HCT116 (cell line): ENCODE results near the gene ADARB2. TPM values are rescaled to one million over a fixed set of nuclear protein-coding genes. Genes with fewer than 3 reads are reported as not detected.

Source experiments
- ATAC-seq: fragments of 200-7000 bp; cut with Tn5 transposase; 2 replicates; pipeline ENCODE4 v1.9.1; 2020; ENCODE audit warnings: mild to moderate bottlenecking, moderate library complexity
- BruUV-seq: library from RNA; stranded (reverse); fragments of 400-500 nt; replicated peaks from 2 replicates; lab custom pipeline; 2021; lab: Mats Ljungman, UMichigan
- CTCF ChIA-PET: fragments of 300-600 bp; sonication (Branson Sonifier 250); formaldehyde crosslinking; loops from one replicate; lab custom pipeline; 2021; ENCODE audit warnings: antibody characterized with exemption; lab: Charles Lee
- POLR2A ChIA-PET: fragments of 300-600, 350-600 bp; sonication (Branson Sonifier 250); formaldehyde crosslinking; loops from one replicate; lab custom pipeline; 2021; ENCODE audit warnings: antibody characterized with exemption; lab: Charles Lee
- RAD21 ChIA-PET, 2 experiments: fragments of 300-600 bp; sonication (Branson Sonifier 250); formaldehyde crosslinking; loops; one replicate each; lab custom pipeline; 2023; ENCODE audit warnings: low total read pairs in 2 of 2; ENCODE audit not compliant: uncharacterized antibody in 2 of 2, unreplicated experiment in 2 of 2, low non-redundant PET in 1 of 2; lab: Charles Lee
- DNase-seq: peaks from one replicate; pipeline ENCODE4 v3.0.0-alpha.2; 2010; ENCODE audit warnings: low read depth, low spot score
- H2AFZ ChIP-seq: fragments of 200-600 bp; shearing (Covaris generic), sonication (generic); 2 replicates; pipeline ENCODE4 v1.6.1; 2017; ENCODE audit warnings: low read depth, mixed run types, mixed read lengths, antibody characterized with exemption, low read length; ENCODE audit not compliant: poor library complexity, severe bottlenecking
- H3K27ac ChIP-seq: 2 replicates; pipeline ENCODE4 v1.5.1; 2012; ENCODE audit warnings: low read depth, low read length
- H3K27me3 ChIP-seq: fragments of 200-600 bp; sonication (generic); 2 replicates; pipeline ENCODE4 v1.6.1; 2016; ENCODE audit warnings: mixed run types, low read length, mixed read lengths; ENCODE audit not compliant: insufficient read depth
- H3K36me3 ChIP-seq, 2 experiments: fragments of 200-500 bp in 1 of 2; fragments of 200-600 bp in 1 of 2; sonication (Bioruptor generic) in 1 of 2; sonication (generic) in 1 of 2; 2 replicates each; pipeline versions ENCODE4 v1.5.1 to v1.6.1; 2014 to 2016; ENCODE audit warnings: low read length in 2 of 2, inconsistent platforms in 1 of 2, mixed read lengths in 1 of 2, mixed run types in 1 of 2; ENCODE audit not compliant: insufficient read depth in 2 of 2, control insufficient read depth in 1 of 2
- H3K4me1 ChIP-seq, 2 experiments: fragments of 200-600 bp in 1 of 2; sonication (generic) in 1 of 2; 2 replicates each; pipeline versions ENCODE4 v1.5.1 to v1.6.1; 2012 to 2017; ENCODE audit warnings: low read length in 2 of 2, inconsistent platforms in 1 of 2, mild to moderate bottlenecking in 1 of 2, mixed read lengths in 1 of 2, mixed run types in 1 of 2, moderate library complexity in 1 of 2; ENCODE audit not compliant: insufficient read depth in 2 of 2, control insufficient read depth in 1 of 2
- H3K4me2 ChIP-seq: fragments of 200-600 bp; sonication (generic); 2 replicates; pipeline ENCODE4 v1.6.1; 2017; ENCODE audit warnings: mixed run types, low read length, mixed read lengths
- H3K4me3 ChIP-seq, 2 experiments: fragments of 200-600 bp in 1 of 2; sonication (generic) in 1 of 2; replicated peaks in 1 of 2; 2 replicates each; pipeline ENCODE4 v1.5.1; 2011 to 2016; ENCODE audit warnings: low read length in 2 of 2, control low read depth in 1 of 2, low read depth in 1 of 2, mild to moderate bottlenecking in 1 of 2, mixed read lengths in 1 of 2, mixed run types in 1 of 2
- H3K79me2 ChIP-seq: fragments of 200-600 bp; sonication (generic); 2 replicates; pipeline ENCODE4 v1.6.1; 2017; ENCODE audit warnings: mild to moderate bottlenecking, mixed run types, low read length, moderate library complexity, mixed read lengths; ENCODE audit not compliant: insufficient read depth
- H3K9ac ChIP-seq: fragments of 200-600 bp; sonication (generic); 2 replicates; pipeline ENCODE4 v1.6.1; 2016; ENCODE audit warnings: low read length, mixed read lengths
- H3K9me2 ChIP-seq: fragments of 200-600 bp; sonication (generic), shearing (Covaris generic); 2 replicates; pipeline ENCODE4 v1.6.1; 2017; ENCODE audit warnings: mixed run types, mild to moderate bottlenecking, moderate library complexity; ENCODE audit not compliant: insufficient read depth
- H3K9me3 ChIP-seq, 2 experiments: fragments of 200-500 bp in 1 of 2; fragments of 200-600 bp in 1 of 2; sonication (Bioruptor generic) in 1 of 2; sonication (generic) in 1 of 2; 2 replicates each; pipeline ENCODE4 v1.6.1; 2014 to 2017; ENCODE audit warnings: low read length in 2 of 2, mixed read lengths in 2 of 2, inconsistent platforms in 1 of 2, low read depth in 1 of 2, mild to moderate bottlenecking in 1 of 2, mixed run types in 1 of 2, moderate library complexity in 1 of 2; ENCODE audit not compliant: control insufficient read depth in 1 of 2, insufficient read depth in 1 of 2
- H4K20me1 ChIP-seq: fragments of 200-600 bp; sonication (generic), shearing (Covaris generic); 2 replicates; pipeline ENCODE4 v1.6.1; 2017; ENCODE audit warnings: mixed run types, mild to moderate bottlenecking, moderate library complexity; ENCODE audit not compliant: insufficient read depth
- EGR1 ChIP-seq: IDR thresholded peaks from 2 replicates; pipeline ENCODE4 v1.6.1; 2012; ENCODE audit warnings: low read depth
- SRF ChIP-seq: IDR thresholded peaks from 2 replicates; pipeline ENCODE4 v1.6.1; 2012; ENCODE audit warnings: low read depth
- intact Hi-C: fragments of 100-400 bp; cut with micrococcal nuclease; formaldehyde crosslinking; loops from 2 replicates; pipeline ENCODE4 v1.10.0; 2022
- total RNA-seq: library from RNA; stranded (reverse); gene quantifications from one replicate; pipeline ENCODE4 v1.2.1, GENCODE V29; 2021; ENCODE audit not compliant: unreplicated experiment
- TF ChIP-seq, protein P1 (sequence below): IDR thresholded peaks from 2 replicates; pipeline ENCODE4 v1.6.1; 2011; ENCODE audit warnings: mild to moderate bottlenecking, low read length, moderate library complexity; ENCODE audit not compliant: insufficient replicate concordance; ENCODE audit errors: extremely low read depth
- TF ChIP-seq, protein P2 (sequence below), 3 experiments: fragments of 200-600 bp in 1 of 3; sonication (generic) in 1 of 3; IDR thresholded peaks in 2 of 3; conservative IDR thresholded peaks in 1 of 3; 2 replicates each; pipeline ENCODE4 v1.5.1; 2012 to 2017; ENCODE audit warnings: low read depth in 2 of 3, low read length in 2 of 3, antibody characterized with exemption in 1 of 3, borderline replicate concordance in 1 of 3, control low read depth in 1 of 3, mild to moderate bottlenecking in 1 of 3, mixed read lengths in 1 of 3, mixed run types in 1 of 3, moderate library complexity in 1 of 3; ENCODE audit not compliant: insufficient read depth in 1 of 3

The ADARB2 gene
- total RNA-seq, 1 experiment from 2014 or later: not detected

DNA sequence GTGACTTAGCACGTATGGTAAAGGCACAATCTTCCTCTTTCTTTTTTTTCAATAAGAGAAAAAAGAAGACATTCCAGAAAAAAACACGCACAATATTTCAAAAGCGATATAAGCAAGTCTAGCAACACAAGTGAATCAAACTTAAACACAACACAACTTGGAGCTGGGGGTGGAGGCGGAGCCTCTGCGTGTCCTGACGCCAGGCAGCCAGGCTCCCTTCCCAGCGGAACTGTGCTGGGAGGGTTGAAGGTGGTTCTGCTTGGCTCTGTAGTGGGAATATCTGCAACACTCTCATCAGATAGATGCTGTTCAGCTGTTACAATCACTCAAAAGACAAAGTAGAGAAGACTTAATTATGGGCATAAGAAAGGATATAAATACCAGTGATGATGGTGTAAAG, 469.8 kb downstream of the ADARB2 start (continued):
- TF ChIP-seq, protein P1, sequence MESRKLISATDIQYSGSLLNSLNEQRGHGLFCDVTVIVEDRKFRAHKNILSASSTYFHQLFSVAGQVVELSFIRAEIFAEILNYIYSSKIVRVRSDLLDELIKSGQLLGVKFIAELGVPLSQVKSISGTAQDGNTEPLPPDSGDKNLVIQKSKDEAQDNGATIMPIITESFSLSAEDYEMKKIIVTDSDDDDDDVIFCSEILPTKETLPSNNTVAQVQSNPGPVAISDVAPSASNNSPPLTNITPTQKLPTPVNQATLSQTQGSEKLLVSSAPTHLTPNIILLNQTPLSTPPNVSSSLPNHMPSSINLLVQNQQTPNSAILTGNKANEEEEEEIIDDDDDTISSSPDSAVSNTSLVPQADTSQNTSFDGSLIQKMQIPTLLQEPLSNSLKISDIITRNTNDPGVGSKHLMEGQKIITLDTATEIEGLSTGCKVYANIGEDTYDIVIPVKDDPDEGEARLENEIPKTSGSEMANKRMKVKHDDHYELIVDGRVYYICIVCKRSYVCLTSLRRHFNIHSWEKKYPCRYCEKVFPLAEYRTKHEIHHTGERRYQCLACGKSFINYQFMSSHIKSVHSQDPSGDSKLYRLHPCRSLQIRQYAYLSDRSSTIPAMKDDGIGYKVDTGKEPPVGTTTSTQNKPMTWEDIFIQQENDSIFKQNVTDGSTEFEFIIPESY: no peak

DNA sequence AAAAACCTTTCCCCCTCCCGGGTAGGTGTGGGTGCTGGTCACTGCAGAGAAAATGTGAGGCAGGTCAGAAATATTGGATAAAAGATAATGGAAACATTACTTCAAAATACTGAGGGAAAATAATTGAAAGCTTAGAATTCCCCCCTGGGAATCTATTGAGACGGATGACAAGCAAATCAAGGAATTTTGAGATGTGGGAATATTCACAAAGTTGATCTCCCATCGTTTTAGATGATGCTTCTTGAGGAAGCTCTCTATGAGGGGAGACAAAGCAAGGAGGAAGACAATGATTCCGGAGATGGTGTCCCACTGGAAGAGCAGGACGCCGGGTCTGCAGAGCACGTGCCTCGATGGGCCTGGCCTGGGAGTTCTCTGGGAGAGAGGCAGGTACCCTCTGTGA, 470.2 kb downstream of the ADARB2 start:
- H3K9me2 ChIP-seq: no peaks in the 10 kb centered on the region
- POLR2A ChIA-PET: no interaction called here
- no TSS peak for BruUV-seq
- H4K20me1 ChIP-seq: no peaks in the 10 kb centered on the region
- intact Hi-C loops: no loop called here
- H2AFZ ChIP-seq: no peak overlapping the region
- TF ChIP-seq SRF: no peak
- TF ChIP-seq, all 23 proteins: peak for 0
- no peak for DNase-seq
- ATAC-seq: no peak
- ChIA-PET RAD21 (no interaction called here), CTCF (interaction anchor here (1.1 kb wide), 1 partner anchor 23 kb away, joined by 4 read pairs; no protein-coding TSS in a partner anchor)
- Histone ChIP-seq H3K36me3 (no peaks in the 10 kb centered on the region), H3K9me3 (no peaks in the 10 kb centered on the region), H3K27ac (no peak overlapping the region), H3K27me3 (peaks cover 16% of the 10 kb centered on the region; the same call in 1 of the 2 replicates), H3K79me2 (no peaks in the 10 kb centered on the region), H3K4me1 (no peaks in the 10 kb centered on the region), H3K4me2 (no peak overlapping the region), H3K4me3 (no peak overlapping the region), H3K9ac (no peak overlapping the region)

DNA sequence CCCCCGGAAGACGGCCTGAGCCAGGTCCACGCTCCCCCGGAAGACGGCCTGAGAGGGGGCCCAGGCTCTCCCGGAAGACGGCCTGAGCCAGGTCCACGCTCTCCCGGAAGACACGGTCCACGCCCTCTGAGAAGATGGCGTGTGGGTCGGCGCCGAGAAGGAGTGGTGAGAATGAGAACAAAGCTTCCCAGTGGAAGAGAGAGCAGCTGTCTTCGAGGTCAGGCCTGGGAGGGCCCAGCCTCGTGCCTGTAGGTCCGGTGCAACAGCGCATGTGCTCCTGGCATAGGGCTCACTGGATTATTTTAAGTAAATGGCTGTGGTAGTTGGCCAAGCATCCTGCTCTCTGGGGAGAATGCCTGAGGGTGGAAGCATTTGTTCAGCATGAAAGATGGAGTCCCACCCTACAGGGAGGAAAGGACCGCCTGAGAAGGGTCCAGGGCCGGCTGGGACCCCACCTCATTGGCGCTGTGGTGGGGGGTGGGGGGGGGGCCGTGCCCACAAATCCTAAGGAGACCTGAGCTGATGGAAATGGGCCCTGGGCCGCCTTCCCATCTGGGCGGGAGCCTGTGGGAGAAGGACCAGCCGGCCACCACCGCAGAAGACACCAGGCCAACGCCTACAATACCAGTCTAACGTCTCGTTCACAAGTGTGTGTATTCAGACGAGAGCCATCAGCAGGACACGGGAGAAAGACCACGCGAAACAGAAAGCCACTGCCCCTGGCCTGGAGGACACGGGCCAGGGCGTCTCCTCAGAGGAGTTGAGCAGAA, 471.1 kb downstream of the ADARB2 start:
- ChIA-PET POLR2A (no interaction called here), RAD21 (no interaction called here), CTCF (no interaction called here)
- no peaks in the 10 kb centered on the region for H3K9me2 ChIP-seq
- ATAC-seq: no peak
- H3K4me3 ChIP-seq: no peak overlapping the region
- no peak overlapping the region for H3K9ac ChIP-seq
- H4K20me1 ChIP-seq: no peaks in the 10 kb centered on the region
- H3K4me1 ChIP-seq: no peaks in the 10 kb centered on the region
- H3K36me3 ChIP-seq: no peaks in the 10 kb centered on the region
- no TSS peak for BruUV-seq
- no peak overlapping the region for H2AFZ ChIP-seq
- no peak for DNase-seq
- intact Hi-C loops: no loop called here
- no peaks in the 10 kb centered on the region for H3K9me3 ChIP-seq
- no peak overlapping the region for H3K4me2 ChIP-seq
- no peak overlapping the region for H3K27ac ChIP-seq
- H3K79me2 ChIP-seq: no peaks in the 10 kb centered on the region
- H3K27me3 ChIP-seq: peaks cover 16% of the 10 kb centered on the region; the same call in 1 of the 2 replicates
- TF ChIP-seq, protein P1: no peak
- TF ChIP-seq, protein P2, sequence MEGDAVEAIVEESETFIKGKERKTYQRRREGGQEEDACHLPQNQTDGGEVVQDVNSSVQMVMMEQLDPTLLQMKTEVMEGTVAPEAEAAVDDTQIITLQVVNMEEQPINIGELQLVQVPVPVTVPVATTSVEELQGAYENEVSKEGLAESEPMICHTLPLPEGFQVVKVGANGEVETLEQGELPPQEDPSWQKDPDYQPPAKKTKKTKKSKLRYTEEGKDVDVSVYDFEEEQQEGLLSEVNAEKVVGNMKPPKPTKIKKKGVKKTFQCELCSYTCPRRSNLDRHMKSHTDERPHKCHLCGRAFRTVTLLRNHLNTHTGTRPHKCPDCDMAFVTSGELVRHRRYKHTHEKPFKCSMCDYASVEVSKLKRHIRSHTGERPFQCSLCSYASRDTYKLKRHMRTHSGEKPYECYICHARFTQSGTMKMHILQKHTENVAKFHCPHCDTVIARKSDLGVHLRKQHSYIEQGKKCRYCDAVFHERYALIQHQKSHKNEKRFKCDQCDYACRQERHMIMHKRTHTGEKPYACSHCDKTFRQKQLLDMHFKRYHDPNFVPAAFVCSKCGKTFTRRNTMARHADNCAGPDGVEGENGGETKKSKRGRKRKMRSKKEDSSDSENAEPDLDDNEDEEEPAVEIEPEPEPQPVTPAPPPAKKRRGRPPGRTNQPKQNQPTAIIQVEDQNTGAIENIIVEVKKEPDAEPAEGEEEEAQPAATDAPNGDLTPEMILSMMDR (IDR thresholded peaks at IDR 0.05 in 2 of 3, conservative IDR thresholded peaks at IDR 0.05 in 1 of 3; ENCODE audit: borderline replicate concordance in 1 of 3, insufficient read depth in 1 of 3, low read depth in 2 of 3, low read length in 2 of 3): no peak
- TF ChIP-seq EGR1 (no peak), SRF (no peak)
